HuH-7 (cell line): ENCODE results near the gene MRPS18C.
A peak's percentile ranks its signal among the peaks of the same experiment; 100 is the strongest.
"Not testable (repeated sequence)": the region's sequence is repeated elsewhere in the genome, so short reads cannot be mapped to it uniquely, and the experiment has no call there.

Experiments used
- DNase-seq: peaks from one replicate; pipeline ENCODE4 v3.0.0; 2011; ENCODE audit warnings: low spot score

Gene MRPS18C

GRCh38 chr4:83455281-83456183 lies at the start of gene MRPS18C, which contains the start of gene HELQ:
Gene MRPS18C, plus strand, starts transcription at chr4:83456058. Its CDS starts 20 bp downstream, at chr4:83456078.
Gene HELQ, minus strand, starts transcription at chr4:83455823. Its CDS starts 130 bp downstream, at chr4:83455693.
- peak; percentile 74 for DNase-seq

- DNase-seq = no peak
Observed at GRCh38 chr4:83408908-83409307, 47.0 kb upstream of the MRPS18C start.

- no peak for DNase-seq
Observed at GRCh38 chr4:83413676-83414075, 42.2 kb upstream of the MRPS18C start.

- no peak for DNase-seq
Observed at GRCh38 chr4:83417566-83417965, 38.3 kb upstream of the MRPS18C start.

GRCh38 chr4:83418211-83418610 lies 37.6 kb upstream of the MRPS18C start:
- no peak for DNase-seq

GRCh38 chr4:83431200-83431599 lies 24.7 kb upstream of the MRPS18C start:
- no peak for DNase-seq

GRCh38 chr4:83436680-83437079 lies 19.2 kb upstream of the MRPS18C start:
- DNase-seq = no peak

GRCh38 chr4:83438719-83439118 lies 17.1 kb upstream of the MRPS18C start:
- no peak for DNase-seq

GRCh38 chr4:83440148-83440814 lies 15.6 kb upstream of the MRPS18C start:
- no peak for DNase-seq

GRCh38 chr4:83440899-83441298 lies 15.0 kb upstream of the MRPS18C start:
- no peak for DNase-seq

GRCh38 chr4:83449009-83449408 lies 6.8 kb upstream of the MRPS18C start:
- DNase-seq = no peak

- DNase-seq = no peak
Observed at GRCh38 chr4:83454686-83455085, 1.2 kb upstream of the MRPS18C start.

- no peak for DNase-seq
Observed at GRCh38 chr4:83456184-83456501, 285 bp downstream of the MRPS18C start.

GRCh38 chr4:83473423-83473822 lies 17.6 kb downstream of the MRPS18C start:
- DNase-seq = no peak

GRCh38 chr4:83473966-83474365 lies 18.1 kb downstream of the MRPS18C start:
- no peak for DNase-seq

GRCh38 chr4:83484500-83485461 lies 28.9 kb downstream of the MRPS18C start, which contains the start of gene ABRAXAS1:
Gene ABRAXAS1, minus strand, starts transcription at chr4:83485100. Its CDS starts 28 bp downstream, at chr4:83485072.
- DNase-seq = peak; percentile 77

GRCh38 chr4:83486457-83487129 lies 30.7 kb downstream of the MRPS18C start:
- DNase-seq = no peak

- DNase-seq = peak; percentile 9
Observed at GRCh38 chr4:83489711-83490326, 34.0 kb downstream of the MRPS18C start.

GRCh38 chr4:83490876-83491450 lies 35.1 kb downstream of the MRPS18C start:
- peak; percentile 51 for DNase-seq

- DNase-seq = not testable (repeated sequence)
Observed at GRCh38 chr4:83496085-83496917, 40.4 kb downstream of the MRPS18C start.
